HepG2 (cell line): ENCODE measurements around the gene ABHD6.

Experiments
- CHCHD3 ChIP-seq: sonication (generic); formaldehyde crosslinking; IDR thresholded peaks from 2 replicates; pipeline ENCODE4 v1.8.0; 2022; ENCODE audit warnings: mild to moderate bottlenecking, missing genetic modification reagents, moderate library complexity
- CREB1 ChIP-seq, 2 experiments: fragments of 450-650 bp in 1 of 2; IDR thresholded peaks; 2 replicates each; pipeline ENCODE4 v1.6.1; 2016 to 2017; ENCODE audit warnings: control low read depth in 1 of 2, mild to moderate bottlenecking in 1 of 2, missing compliant biosample characterization in 1 of 2, missing genetic modification characterization in 1 of 2
- CTCF ChIP-seq: sonication (generic); formaldehyde crosslinking; IDR thresholded peaks from 2 replicates; pipeline ENCODE4 v1.5.0; 2020; ENCODE audit warnings: mild to moderate bottlenecking, missing genetic modification reagents, moderate library complexity
- GTF3A ChIP-seq: sonication (generic); formaldehyde crosslinking; conservative IDR thresholded peaks from 2 replicates; pipeline ENCODE4 v1.4.0; 2020; ENCODE audit warnings: mild to moderate bottlenecking, missing genetic modification reagents
- HNF4G ChIP-seq, 2 experiments: sonication (generic) in 1 of 2; formaldehyde crosslinking in 1 of 2; IDR thresholded peaks; 2 replicates each; pipeline versions ENCODE4 v1.4.0 to v1.6.1; 2011 to 2020; ENCODE audit warnings: borderline replicate concordance in 2 of 2, low read depth in 2 of 2, mild to moderate bottlenecking in 2 of 2, low read length in 1 of 2, missing genetic modification reagents in 1 of 2, moderate library complexity in 1 of 2
- KAT2B ChIP-seq: fragments of 150-350 bp; IDR thresholded peaks from 2 replicates; pipeline ENCODE4 v1.6.1; 2014; ENCODE audit warnings: low read depth, low read length, borderline replicate concordance
- KLF15 ChIP-seq: sonication (generic); formaldehyde crosslinking; IDR thresholded peaks from 2 replicates; pipeline ENCODE4 v1.8.1; 2023; ENCODE audit warnings: borderline replicate concordance, mild to moderate bottlenecking, inconsistent platforms, missing genetic modification reagents, mixed read lengths
- MAX ChIP-seq: IDR thresholded peaks from 2 replicates; pipeline ENCODE4 v1.6.1; 2012; ENCODE audit warnings: inconsistent platforms
- SAFB2 ChIP-seq: sonication (generic); formaldehyde crosslinking; IDR thresholded peaks from 2 replicates; pipeline ENCODE4 v1.5.1; 2020; ENCODE audit warnings: missing genetic modification reagents, low read depth, mild to moderate bottlenecking, borderline replicate concordance
- SALL2 ChIP-seq: sonication (generic); formaldehyde crosslinking; IDR thresholded peaks from 2 replicates; pipeline ENCODE4 v1.8.1; 2023; ENCODE audit warnings: mild to moderate bottlenecking, missing genetic modification reagents, inconsistent platforms
- SRF ChIP-seq: IDR thresholded peaks from 2 replicates; pipeline ENCODE4 v1.6.1; 2011; ENCODE audit warnings: mild to moderate bottlenecking, low read depth, low read length, moderate library complexity
- ZNF460 ChIP-seq: sonication (generic); formaldehyde crosslinking; IDR thresholded peaks from 2 replicates; pipeline ENCODE4 v1.5.1; 2020; ENCODE audit warnings: missing genetic modification reagents, mild to moderate bottlenecking, borderline replicate concordance
- ZNF557 ChIP-seq: sonication (generic); formaldehyde crosslinking; IDR thresholded peaks from 2 replicates; pipeline ENCODE4 v1.4.0; 2020; ENCODE audit warnings: missing genetic modification reagents
- ZNF564 ChIP-seq: sonication (generic); formaldehyde crosslinking; IDR thresholded peaks from 2 replicates; pipeline ENCODE4 v1.8.1; 2023; ENCODE audit warnings: mild to moderate bottlenecking, missing genetic modification reagents

- TF ChIP-seq SRF (no peak), KLF15 (CRISPR knock-in tag) (no peak), ZNF557 (CRISPR knock-in tag) (no peak), CTCF (no peak; the same call in none of the 2 replicates), MAX (peak; percentile 94), SAFB2 (CRISPR knock-in tag) (peak; percentile 30; the same call in 1 of the 2 replicates), ZNF460 (CRISPR knock-in tag) (no peak), CREB1 (IDR thresholded peaks at IDR 0.05) (no peak), CREB1 (CRISPR knock-in tag; IDR thresholded peaks at IDR 0.05) (no peak), SALL2 (CRISPR knock-in tag) (peak; percentile 91), CHCHD3 (CRISPR knock-in tag) (no peak), HNF4G (IDR thresholded peaks at IDR 0.05; ENCODE audit: borderline replicate concordance, low read depth, low read length) (no peak), HNF4G (CRISPR knock-in tag; IDR thresholded peaks at IDR 0.05; ENCODE audit: borderline replicate concordance, low read depth) (peak; percentile 51; the same call in 1 of the 2 replicates), ZNF564 (CRISPR knock-in tag) (peak; percentile 73; the same call in 1 of the 2 replicates), GTF3A (CRISPR knock-in tag) (no peak), KAT2B (no peak)
These were observed 95.1 kb downstream of the ABHD6 start, which contains the start of gene PXK for GRCh38 chr3:58332575-58333188.
